DMS153 (cell line): Measurements from ENCODE around the gene AQP6.

ENCODE experiments used
- DNase-seq: peaks from one replicate; lab custom pipeline; 2025; lab: John Stamatoyannopoulos, UW

The AQP6 gene

DNA sequence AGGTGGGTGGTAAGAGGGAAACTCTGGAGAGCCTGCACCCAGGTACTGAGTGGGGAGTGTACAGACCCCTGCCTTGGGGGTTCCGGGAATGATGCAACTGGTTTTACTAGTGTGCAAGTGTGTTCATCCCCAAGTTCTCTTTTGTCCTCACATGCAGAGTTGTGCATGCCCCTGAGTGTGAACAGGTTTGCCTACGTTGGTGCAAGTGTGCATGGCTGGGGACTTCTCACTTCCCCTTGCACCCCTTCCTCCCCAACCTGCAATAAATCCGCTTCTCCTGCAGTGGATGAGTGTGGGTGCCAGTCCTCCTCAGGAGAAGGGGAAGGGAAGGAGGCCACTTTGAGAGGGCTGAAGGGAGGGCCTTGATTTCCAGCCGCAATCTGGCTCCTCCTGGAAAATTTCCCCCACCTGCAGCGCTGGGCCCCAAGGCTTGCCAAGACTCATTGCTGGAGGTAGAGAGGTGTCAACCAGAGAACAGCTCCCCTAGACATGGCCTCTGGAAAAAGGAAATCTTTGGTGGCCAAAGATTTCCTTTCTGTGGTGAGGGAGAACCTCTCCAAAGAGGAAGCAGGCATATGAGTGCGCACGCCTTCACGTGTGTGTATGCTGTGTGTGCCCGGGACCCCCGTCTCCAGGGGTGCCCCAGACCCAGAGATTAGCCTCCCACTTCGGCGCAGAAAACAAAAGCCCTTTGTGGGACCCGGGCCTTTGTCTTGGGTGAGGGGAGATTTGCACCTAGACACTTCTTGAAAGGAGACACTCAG lies 16.7 kb upstream of the AQP6 start:
- DNase-seq, result no peak

- no peak for DNase-seq
Observed at GRCh38 chr12:49956663-49957569, 15.8 kb upstream of the AQP6 start.

- no peak for DNase-seq
Observed at GRCh38 chr12:49957570-49957967, 15.2 kb upstream of the AQP6 start.

- DNase-seq, result no peak
Observed at GRCh38 chr12:49959685-49960473, 12.9 kb upstream of the AQP6 start.

- DNase-seq, result no peak
Observed at GRCh38 chr12:49960474-49961110, 12.2 kb upstream of the AQP6 start.

DNA sequence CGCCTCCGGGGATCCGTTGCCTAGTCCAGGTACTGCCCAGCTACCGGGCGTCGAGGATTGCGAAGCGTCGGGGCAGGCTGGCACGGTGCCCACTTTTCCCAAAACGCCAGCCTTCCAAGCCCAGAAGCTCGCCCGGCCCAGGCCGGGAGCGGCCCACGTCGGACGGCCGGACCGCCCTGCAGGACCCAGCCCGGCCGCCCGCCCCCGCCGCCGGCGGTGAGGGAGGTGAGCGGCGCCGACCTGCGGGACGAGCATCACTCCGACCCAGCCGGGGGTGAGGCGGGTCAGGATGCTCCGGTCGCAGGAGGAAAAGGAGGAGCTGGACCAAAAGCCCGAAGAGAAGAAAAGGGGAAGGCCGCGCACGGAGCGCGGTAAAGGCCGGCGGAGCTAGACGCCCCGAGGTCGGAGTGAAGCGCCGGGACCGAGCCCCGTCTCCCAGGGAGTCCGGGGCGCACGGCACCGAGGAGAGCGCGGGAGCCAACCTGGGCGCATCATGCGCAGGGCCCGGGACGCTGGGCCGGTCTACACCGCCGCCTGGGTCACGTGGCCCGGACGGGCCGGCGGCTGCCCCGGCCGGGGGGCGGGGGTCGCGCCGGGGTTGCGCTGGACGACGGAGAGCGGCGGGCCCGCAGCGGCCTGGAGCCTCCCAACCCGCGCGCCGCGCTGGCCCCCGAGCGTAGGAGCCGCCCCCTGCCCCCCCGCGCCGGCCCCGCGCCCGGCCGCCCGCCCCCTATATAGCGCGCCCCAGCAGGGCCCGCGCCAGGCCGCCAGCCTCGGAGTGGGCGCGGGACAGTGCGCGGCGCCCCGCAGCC lies 11.4 kb upstream of the AQP6 start, which contains the start of gene AQP5:
TSS of gene AQP5 (plus strand) at position 762 of the 812 bp plus-strand sequence. CDS start 146 bp downstream, outside the sequence.
- no peak for DNase-seq

- DNase-seq, result no peak
Observed at GRCh38 chr12:49961993-49962764, 10.6 kb upstream of the AQP6 start.

DNA sequence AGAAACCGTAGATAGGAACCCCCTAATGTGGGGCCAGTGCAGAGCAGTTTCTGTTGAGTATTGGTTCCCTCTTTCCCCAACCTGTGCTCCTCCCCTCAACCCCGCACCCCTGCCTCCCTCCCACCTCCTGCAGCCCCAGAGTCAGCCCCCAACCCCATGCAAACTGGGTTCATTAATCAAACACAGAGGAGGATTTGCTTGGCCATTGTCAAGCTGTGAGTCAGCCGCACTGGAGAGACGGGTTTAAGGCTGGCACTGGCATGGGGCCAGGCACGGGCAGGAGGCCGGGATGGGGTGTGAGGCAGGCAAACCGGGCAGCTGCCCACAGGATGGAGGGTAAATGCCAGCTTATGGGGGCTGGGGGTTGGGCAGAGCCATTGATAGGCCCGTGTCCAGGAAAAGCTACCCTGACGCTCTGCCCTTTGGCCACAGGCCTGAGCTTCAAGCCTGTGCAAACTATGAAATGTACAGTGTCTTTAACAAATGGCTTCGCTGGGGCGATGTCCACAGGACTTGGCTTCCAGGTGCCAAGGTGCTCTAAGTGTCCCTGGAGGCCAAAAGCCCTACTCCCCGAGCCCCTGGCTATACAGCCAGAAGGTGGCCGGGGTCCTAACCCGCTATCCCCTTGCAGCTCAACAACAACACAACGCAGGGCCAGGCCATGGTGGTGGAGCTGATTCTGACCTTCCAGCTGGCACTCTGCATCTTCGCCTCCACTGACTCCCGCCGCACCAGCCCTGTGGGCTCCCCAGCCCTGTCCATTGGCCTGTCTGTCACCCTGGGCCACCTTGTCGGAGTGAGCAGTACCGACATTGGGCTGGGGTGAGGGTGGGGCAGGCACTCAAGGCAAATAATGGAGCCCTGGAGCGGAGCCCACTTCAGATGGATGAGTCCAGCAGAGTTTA lies 9.6 kb upstream of the AQP6 start:
- DNase-seq, result peak; percentile 68

DNA sequence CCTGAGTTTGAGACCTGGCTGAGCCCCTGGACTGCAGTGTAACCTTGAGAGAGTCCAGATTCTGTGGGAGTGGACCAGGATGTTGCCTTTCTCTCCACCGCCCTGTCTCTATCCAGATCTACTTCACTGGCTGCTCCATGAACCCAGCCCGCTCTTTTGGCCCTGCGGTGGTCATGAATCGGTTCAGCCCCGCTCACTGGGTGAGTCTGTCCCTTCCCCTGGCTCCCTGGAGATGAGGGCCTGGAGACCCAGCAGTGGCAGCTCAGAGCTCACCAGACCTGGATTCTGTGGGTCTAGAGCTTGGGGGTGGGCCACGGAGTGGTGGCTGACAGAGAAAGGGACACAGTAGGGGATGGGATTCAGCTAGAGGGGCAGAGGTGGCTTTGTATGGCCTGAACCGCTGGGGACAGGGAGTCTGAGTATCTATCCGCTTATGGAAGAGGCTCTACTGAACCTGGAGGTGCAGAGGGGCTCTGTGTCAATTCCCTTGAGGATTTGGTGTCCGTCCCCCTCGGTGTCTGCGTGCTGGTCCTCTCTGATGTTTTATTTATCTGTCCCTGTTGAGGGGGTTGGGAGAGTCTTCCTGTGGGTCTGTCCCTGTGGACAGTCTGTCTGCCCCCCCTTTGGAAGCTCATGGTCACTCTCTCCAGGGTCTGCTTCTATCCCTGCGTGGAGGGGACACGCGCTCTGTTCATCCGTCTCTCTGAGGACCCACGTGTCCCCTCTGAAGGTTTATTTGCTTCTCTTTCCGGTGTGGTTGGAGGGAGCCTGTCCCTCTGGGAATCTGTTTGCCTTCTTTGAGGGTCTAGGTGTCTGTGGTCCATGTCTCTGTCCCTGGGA lies 8.6 kb upstream of the AQP6 start:
- no peak for DNase-seq

GRCh38 chr12:49964849-49965624 lies 7.7 kb upstream of the AQP6 start:
- no peak for DNase-seq

GRCh38 chr12:49965836-49966235 lies 6.9 kb upstream of the AQP6 start:
- no peak for DNase-seq

DNA sequence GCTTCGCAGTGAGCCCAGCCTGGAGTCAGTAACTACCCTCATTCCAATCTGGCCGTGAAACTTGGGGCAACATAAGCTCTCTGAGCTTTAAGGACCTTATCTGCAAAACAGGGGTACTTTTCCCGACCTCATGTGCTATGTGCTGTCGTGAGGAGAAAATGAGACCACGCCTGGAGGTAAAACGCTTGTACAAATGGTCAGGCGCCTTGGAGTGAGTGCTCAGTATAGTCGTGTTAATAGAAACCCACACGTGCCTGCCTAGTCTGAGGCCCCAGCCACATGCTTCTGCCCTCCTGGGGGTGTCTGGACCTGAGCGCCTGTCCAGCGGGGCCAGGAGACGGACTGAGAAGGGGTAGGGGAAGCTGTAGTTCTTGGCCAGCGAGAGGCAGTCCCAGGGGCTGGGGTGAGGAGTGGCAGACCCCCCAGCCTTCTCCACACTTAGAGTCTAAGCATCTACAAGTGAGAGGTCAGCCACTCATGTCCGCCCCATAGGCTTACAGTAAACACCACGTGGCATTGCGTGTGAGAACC lies 6.2 kb upstream of the AQP6 start:
- no peak for DNase-seq

DNA sequence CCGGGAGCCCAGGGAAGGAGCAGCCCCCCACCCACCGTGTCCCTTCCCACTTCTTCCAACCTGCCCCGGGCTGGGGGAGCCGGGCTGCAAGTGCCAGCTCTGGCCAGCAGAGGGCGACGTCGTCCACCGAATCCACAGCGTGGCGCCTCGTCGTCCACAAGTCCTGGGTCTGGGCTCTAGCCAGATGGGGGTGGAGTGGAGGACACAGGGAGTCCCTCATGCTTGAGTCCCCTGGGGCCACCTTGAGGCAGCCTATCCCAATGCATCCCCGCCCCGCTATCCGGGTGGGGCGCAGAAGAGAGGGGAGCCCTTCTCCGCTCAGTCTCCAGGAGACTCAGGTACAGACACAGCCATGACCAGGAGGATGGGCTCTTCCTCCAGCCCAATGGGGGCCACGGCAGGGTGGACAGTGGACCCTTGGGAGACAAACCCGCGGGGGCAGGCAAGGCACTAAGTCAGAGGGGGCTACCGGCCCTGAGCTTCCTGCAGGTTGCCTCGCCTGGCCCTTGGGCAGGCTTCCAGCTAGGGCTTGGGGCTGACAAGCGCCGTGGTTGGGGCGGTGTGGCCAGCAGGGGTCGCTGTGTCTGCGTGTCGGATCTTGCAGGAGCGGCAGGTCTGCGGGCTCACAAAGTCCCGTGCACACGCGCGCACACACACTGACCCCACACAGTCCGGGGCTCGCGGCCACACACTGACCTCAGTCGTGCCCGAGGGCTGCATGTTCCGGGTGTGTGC lies 5.5 kb upstream of the AQP6 start:
- DNase-seq, result peak; percentile 66

DNA sequence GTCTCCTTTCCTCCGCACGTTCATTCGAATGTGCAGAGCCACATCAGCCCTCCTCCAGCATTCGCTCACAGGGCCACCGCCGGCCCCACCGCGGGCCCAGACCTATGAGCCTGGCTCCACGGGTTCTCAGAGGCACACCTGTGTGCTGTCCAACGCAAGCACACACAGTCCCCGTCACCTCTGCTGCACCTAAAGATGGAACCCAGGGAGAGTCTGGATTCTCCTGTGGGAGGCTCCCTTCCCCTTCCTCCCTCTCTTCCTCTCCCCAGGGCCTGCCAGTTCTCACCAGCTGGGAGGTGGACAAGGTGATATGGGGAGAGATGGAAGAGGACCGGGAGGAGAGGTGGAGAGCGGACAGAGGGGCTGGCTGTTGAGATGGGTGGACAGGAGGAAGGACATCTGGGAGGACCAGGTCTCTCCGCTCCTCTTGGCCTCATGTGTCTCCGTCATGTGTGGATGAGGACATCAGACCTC lies 4.9 kb upstream of the AQP6 start:
- no peak for DNase-seq

DNA sequence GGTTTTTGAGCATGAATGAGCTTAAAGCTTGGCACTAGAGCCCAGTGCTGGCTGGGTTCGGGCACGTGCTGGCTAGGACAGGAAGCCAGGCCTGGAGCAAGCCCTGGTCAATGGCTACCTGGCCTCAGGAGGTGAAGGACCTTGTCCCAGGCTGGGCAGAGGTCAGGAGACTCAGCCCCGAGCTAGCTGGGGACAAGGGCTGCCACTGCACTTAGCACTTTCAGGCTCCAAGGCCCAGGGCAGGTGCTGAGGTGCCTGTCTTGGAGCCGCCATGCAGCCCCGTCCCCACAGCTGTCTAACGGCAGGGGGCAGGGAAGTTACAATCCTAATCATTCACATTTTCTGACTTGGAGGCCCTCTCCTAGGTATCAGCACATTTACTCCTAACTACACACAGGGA lies 4.3 kb upstream of the AQP6 start:
- DNase-seq, result no peak

- no peak for DNase-seq
Observed at GRCh38 chr12:49969027-49969426, 3.7 kb upstream of the AQP6 start.
